H9 (cell line): ENCODE measurements around the gene MAST4. TPM values are rescaled to one million over a fixed set of nuclear protein-coding genes. Genes with fewer than 3 reads are reported as not detected.

ENCODE experiments used
- DNase-seq: peaks from one replicate; pipeline ENCODE4 v3.0.0-alpha.2; 2017
- H2AFZ ChIP-seq: one replicate; pipeline ENCODE4 v1.6.1; 2013; ENCODE audit warnings: mild to moderate bottlenecking, low read length, control low read depth, moderate library complexity
- H2AK5ac ChIP-seq: 2 replicates; pipeline ENCODE4 v1.6.1; 2013; ENCODE audit warnings: low read length, control low read depth, mixed read lengths; ENCODE audit not compliant: insufficient read length
- H2BK120ac ChIP-seq: one replicate; pipeline ENCODE4 v1.6.1; 2013; ENCODE audit warnings: low read depth, mild to moderate bottlenecking, low read length, control low read depth, inconsistent platforms; ENCODE audit not compliant: poor library complexity, severe bottlenecking
- H2BK12ac ChIP-seq: 2 replicates; pipeline ENCODE4 v1.6.1; 2013; ENCODE audit warnings: low read length, control low read depth, mixed read lengths, low read depth; ENCODE audit not compliant: insufficient read length
- H2BK15ac ChIP-seq: 2 replicates; pipeline ENCODE4 v1.6.1; 2013; ENCODE audit warnings: low read depth, low read length, control low read depth
- H2BK20ac ChIP-seq: one replicate; pipeline ENCODE4 v1.6.1; 2013; ENCODE audit warnings: low read depth, mild to moderate bottlenecking, low read length, control low read depth, inconsistent platforms; ENCODE audit not compliant: poor library complexity, severe bottlenecking
- H2BK5ac ChIP-seq: 2 replicates; pipeline ENCODE4 v1.6.1; 2013; ENCODE audit warnings: low read length, control low read depth, mixed read lengths; ENCODE audit not compliant: insufficient read length
- H3K14ac ChIP-seq: 2 replicates; pipeline ENCODE4 v1.6.1; 2013; ENCODE audit warnings: low read length, control low read depth; ENCODE audit not compliant: insufficient read depth
- H3K18ac ChIP-seq: 2 replicates; pipeline ENCODE4 v1.6.1; 2013; ENCODE audit warnings: low read depth, mild to moderate bottlenecking, mixed read lengths, low read length, control low read depth; ENCODE audit not compliant: insufficient read length
- H3K23ac ChIP-seq: 2 replicates; pipeline ENCODE4 v1.6.1; 2013; ENCODE audit warnings: low read length, control low read depth, mixed read lengths, low read depth; ENCODE audit not compliant: insufficient read length
- H3K23me2 ChIP-seq: 2 replicates; pipeline ENCODE4 v1.6.1; 2013; ENCODE audit warnings: low read depth, mild to moderate bottlenecking, mixed read lengths, low read length, control low read depth; ENCODE audit not compliant: insufficient read length, poor library complexity, severe bottlenecking
- H3K27ac ChIP-seq: 2 replicates; pipeline ENCODE4 v1.5.1; 2013; ENCODE audit warnings: low read length, control low read depth, mixed read lengths, low read depth; ENCODE audit not compliant: insufficient read length
- H3K27me3 ChIP-seq: 2 replicates; pipeline ENCODE4 v1.6.1; 2013; ENCODE audit warnings: low read length, control low read depth, inconsistent platforms; ENCODE audit not compliant: insufficient read depth
- H3K4ac ChIP-seq: 2 replicates; pipeline ENCODE4 v1.6.1; 2013; ENCODE audit warnings: low read depth, mild to moderate bottlenecking, control low read depth, inconsistent platforms, low read length, moderate library complexity
- H3K4me1 ChIP-seq: 2 replicates; pipeline ENCODE4 v1.6.1; 2013; ENCODE audit warnings: low read length, control low read depth, inconsistent platforms; ENCODE audit not compliant: insufficient read depth
- H3K4me2 ChIP-seq: 2 replicates; pipeline ENCODE4 v1.6.1; 2013; ENCODE audit warnings: low read length, control low read depth, mixed read lengths; ENCODE audit not compliant: insufficient read length, insufficient read depth
- H3K56ac ChIP-seq: 2 replicates; pipeline ENCODE4 v1.6.1; 2013; ENCODE audit warnings: low read depth, mild to moderate bottlenecking, mixed read lengths, low read length, control low read depth; ENCODE audit not compliant: insufficient read length
- H3K79me1 ChIP-seq: 2 replicates; pipeline ENCODE4 v1.6.1; 2013; ENCODE audit warnings: low read depth, mild to moderate bottlenecking, moderate library complexity, low read length, control low read depth, inconsistent platforms; ENCODE audit not compliant: insufficient read depth, poor library complexity, severe bottlenecking
- H3K79me2 ChIP-seq: 2 replicates; pipeline ENCODE4 v1.6.1; 2013; ENCODE audit warnings: low read length, control low read depth, inconsistent platforms; ENCODE audit not compliant: insufficient read depth
- H3K9ac ChIP-seq: 2 replicates; pipeline ENCODE4 v1.6.1; 2013; ENCODE audit warnings: low read length, control low read depth, mixed read lengths; ENCODE audit not compliant: insufficient read length; ENCODE audit errors: extremely low read depth
- H3K9me3 ChIP-seq: one replicate; pipeline ENCODE4 v1.6.1; 2013; ENCODE audit warnings: low read depth, low read length, inconsistent platforms; ENCODE audit not compliant: control insufficient read depth
- H3T11ph ChIP-seq: one replicate; pipeline ENCODE4 v1.6.1; 2013; ENCODE audit warnings: mild to moderate bottlenecking, low read length, control low read depth, inconsistent platforms
- H4K20me1 ChIP-seq: one replicate; pipeline ENCODE4 v1.6.1; 2013; ENCODE audit not compliant: control insufficient read depth, insufficient read length, insufficient read depth
- H4K5ac ChIP-seq: 2 replicates; pipeline ENCODE4 v1.6.1; 2013; ENCODE audit warnings: low read depth, mild to moderate bottlenecking, mixed read lengths, low read length, control low read depth; ENCODE audit not compliant: insufficient read length
- H4K8ac ChIP-seq: replicated peaks from 2 replicates; pipeline ENCODE4 v1.6.1; 2013; ENCODE audit warnings: low read length, control low read depth, mixed read lengths, low read depth; ENCODE audit not compliant: insufficient read length
- H4K91ac ChIP-seq: 2 replicates; pipeline ENCODE4 v1.6.1; 2013; ENCODE audit warnings: low read depth, mild to moderate bottlenecking, moderate library complexity, mixed read lengths, low read length, control low read depth; ENCODE audit not compliant: insufficient read length
- H3K27ac Mint-ChIP-seq, 3 experiments: 2 replicates in 2 of 3; 3 replicates in 1 of 3; pipeline ENCODE4 v1.8.0; 2020 to 2021; ENCODE audit warnings: mixed read lengths in 3 of 3, mild to moderate bottlenecking in 1 of 3, moderate library complexity in 1 of 3
- H3K27me3 Mint-ChIP-seq: 2 replicates; pipeline ENCODE4 v1.8.0; 2021; ENCODE audit warnings: low read depth, mild to moderate bottlenecking, moderate library complexity, mixed read lengths
- H3K36me3 Mint-ChIP-seq, 3 experiments: 2 replicates in 2 of 3; 3 replicates in 1 of 3; pipeline ENCODE4 v1.8.0; 2020 to 2021; ENCODE audit warnings: low read depth in 3 of 3, mixed read lengths in 3 of 3; ENCODE audit not compliant: insufficient read depth in 1 of 3
- H3K4me1 Mint-ChIP-seq, 2 experiments: 2 replicates each; pipeline ENCODE4 v1.8.0; 2020; ENCODE audit warnings: mixed read lengths in 2 of 2
- H3K4me3 Mint-ChIP-seq, 2 experiments: 2 replicates in 1 of 2; 3 replicates in 1 of 2; pipeline ENCODE4 v1.8.0; 2020 to 2021; ENCODE audit warnings: mild to moderate bottlenecking in 2 of 2, mixed read lengths in 2 of 2, moderate library complexity in 1 of 2
- H3K9me3 Mint-ChIP-seq, 2 experiments: 2 replicates in 1 of 2; 3 replicates in 1 of 2; pipeline ENCODE4 v1.8.0; 2020; ENCODE audit warnings: mild to moderate bottlenecking in 2 of 2, mixed read lengths in 2 of 2, moderate library complexity in 1 of 2
- CTCF ChIP-seq: fragments of 200-600 bp; sonication (generic); conservative IDR thresholded peaks from 3 replicates; pipeline ENCODE4 v1.8.0; 2021; ENCODE audit warnings: antibody characterized with exemption, mild to moderate bottlenecking
- WGBS: extraction: QIAGEN DNeasy Blood & Tissue Kit; methylation state at CpG from one replicate; pipeline ENCODE4 v1.1.7; 2013; ENCODE audit warnings: missing lambda C conversion rate, low lambda C conversion rate, mixed read lengths; ENCODE audit not compliant: insufficient read length; ENCODE audit errors: extremely low coverage; 5-methylcytosine and 5-hydroxymethylcytosine counted together
- total RNA-seq: library from RNA; stranded (reverse); gene quantifications from 2 replicates; pipeline ENCODE4 v1.2.1, GENCODE V29; 2021

Gene MAST4
- total RNA-seq, 1 experiment from 2014 or later, result 3.7 TPM

- H3K27ac ChIP-seq, result no peak overlapping the region
- DNase-seq, result no peak
- no peak overlapping the region for H3K4me3 Mint-ChIP-seq
- H3K23me2 ChIP-seq, result no peaks in the 10 kb centered on the region
- H3K9me3 Mint-ChIP-seq, result no peaks in the 10 kb centered on the region
- no peak overlapping the region for H3K4ac ChIP-seq
- H3K9me3 ChIP-seq, result no peaks in the 10 kb centered on the region
- H4K8ac ChIP-seq, result no peak overlapping the region
- no peak overlapping the region for H3K18ac ChIP-seq
- no peaks in the 10 kb centered on the region for H3K4me1 ChIP-seq
- no peak overlapping the region for H3K23ac ChIP-seq
- H2BK20ac ChIP-seq, result no peak overlapping the region
- H2BK15ac ChIP-seq, result no peak overlapping the region
- H3K36me3 Mint-ChIP-seq, result no peaks in the 10 kb centered on the region
- H3K9ac ChIP-seq, result no peak overlapping the region
- H2AK5ac ChIP-seq, result no peak overlapping the region
- WGBS, result no CpG with 5 or more reads among the region's 4 CpGs
- no peak overlapping the region for H3T11ph ChIP-seq
- TF ChIP-seq CTCF, result no peak
- no peaks in the 10 kb centered on the region for H3K79me1 ChIP-seq
- H3K27me3 Mint-ChIP-seq, result no peaks in the 10 kb centered on the region
- H3K4me1 Mint-ChIP-seq, result peaks cover 8 to 10% of the 10 kb centered on the region in 2 experiments
- no peaks in the 10 kb centered on the region for H3K79me2 ChIP-seq
- no peak overlapping the region for H3K14ac ChIP-seq
- no peak overlapping the region for H2BK120ac ChIP-seq
- no peak overlapping the region for H3K4me2 ChIP-seq
- H2BK5ac ChIP-seq, result no peak overlapping the region
- no peak overlapping the region for H4K5ac ChIP-seq
- no peak overlapping the region for H2BK12ac ChIP-seq
- H3K27ac Mint-ChIP-seq, result no peak overlapping the region
- no peak overlapping the region for H4K91ac ChIP-seq
- no peaks in the 10 kb centered on the region for H4K20me1 ChIP-seq
- no peak overlapping the region for H2AFZ ChIP-seq
- H3K27me3 ChIP-seq, result no peaks in the 10 kb centered on the region
- H3K56ac ChIP-seq, result no peak overlapping the region
These were observed 258.2 kb downstream of the MAST4 start for GRCh38 chr5:66854416-66854815.
